ENCODE measurements around the gene SARM1. TPM values are rescaled to one million over a fixed set of nuclear protein-coding genes. Genes with fewer than 3 reads are reported as not detected.

Gene SARM1
- total RNA-seq, 1 experiment from 2014 or later, result 5.1 TPM

DNA sequence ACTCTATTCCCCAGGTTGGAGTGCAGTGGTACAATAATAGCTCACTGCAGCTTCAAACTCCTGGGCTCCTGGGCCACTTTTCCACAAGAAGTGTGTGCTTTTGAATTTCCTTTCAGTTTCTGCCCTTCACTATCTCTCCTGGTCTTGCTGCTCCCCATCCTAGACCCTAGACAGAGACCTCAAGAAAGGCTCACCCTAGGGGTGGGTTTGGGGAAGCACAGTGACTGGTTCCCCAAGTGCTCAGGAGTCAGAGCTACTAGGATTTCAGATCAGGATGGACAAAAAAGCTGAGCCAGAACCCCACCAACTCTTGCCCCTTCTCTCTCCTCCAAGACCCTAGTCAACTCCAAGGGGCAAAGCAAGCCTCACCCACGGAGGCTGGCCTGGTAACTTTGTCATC is 4.9 kb upstream of the SARM1 start:
- Histone ChIP-seq H2AFZ (ENCODE audit: low read length) (no peak overlapping the region), H3K4ac (ENCODE audit: low read depth, low read length) (no peak overlapping the region), H3K27ac (ENCODE audit: insufficient read length, low read depth, low read length) (no peak overlapping the region), H4K91ac (ENCODE audit: insufficient read length, low read depth, low read length) (no peak overlapping the region), H2BK5ac (ENCODE audit: insufficient read length, low read length) (no peak overlapping the region), H3K4me1 (ENCODE audit: insufficient read depth, low read length) (no peaks in the 10 kb centered on the region), H3K14ac (ENCODE audit: insufficient read depth, low read length) (no peak overlapping the region), H3T11ph (ENCODE audit: low read length) (no peak overlapping the region), H3K9me3 (ENCODE audit: control insufficient read depth, low read depth, low read length) (no peaks in the 10 kb centered on the region), H2BK12ac (ENCODE audit: insufficient read length, low read depth, low read length) (no peak overlapping the region), H2BK120ac (ENCODE audit: low read depth, low read length, poor library complexity, severe bottlenecking) (no peak overlapping the region), H3K79me2 (ENCODE audit: insufficient read depth, low read length) (no peaks in the 10 kb centered on the region), H3K56ac (ENCODE audit: insufficient read length, low read depth, low read length) (no peak overlapping the region), H2BK20ac (ENCODE audit: low read depth, low read length, poor library complexity, severe bottlenecking) (no peak overlapping the region), H3K23me2 (ENCODE audit: insufficient read length, low read depth, low read length, poor library complexity, severe bottlenecking) (peaks cover 1% of the 10 kb centered on the region), H3K18ac (ENCODE audit: insufficient read length, low read depth, low read length) (no peak overlapping the region), H2AK5ac (ENCODE audit: insufficient read length, low read length) (no peak overlapping the region), H4K8ac (replicated peaks; ENCODE audit: insufficient read length, low read depth, low read length) (no peak overlapping the region), H2BK15ac (ENCODE audit: low read depth, low read length) (no peak overlapping the region), H4K20me1 (ENCODE audit: control insufficient read depth, insufficient read depth, insufficient read length) (no peaks in the 10 kb centered on the region), H3K79me1 (ENCODE audit: insufficient read depth, low read depth, low read length, poor library complexity, severe bottlenecking) (no peaks in the 10 kb centered on the region), H3K27me3 (ENCODE audit: insufficient read depth, low read length) (no peaks in the 10 kb centered on the region), H3K4me2 (ENCODE audit: insufficient read depth, insufficient read length, low read length) (no peak overlapping the region), H3K9ac (ENCODE audit: extremely low read depth, insufficient read length, low read length) (no peak overlapping the region), H4K5ac (ENCODE audit: insufficient read length, low read depth, low read length) (no peak overlapping the region), H3K23ac (ENCODE audit: insufficient read length, low read depth, low read length) (no peak overlapping the region)
- peak; percentile 45 for TF ChIP-seq CTCF (conservative IDR thresholded peaks at IDR 0.05)
- Mint-ChIP-seq H3K9me3 (no peaks in the 10 kb centered on the region; a peak in 1 of 5 replicates), H3K4me3 (no peak overlapping the region), H3K4me1 (peaks cover 14 to 18% of the 10 kb centered on the region in 2 experiments), H3K36me3 (ENCODE audit: insufficient read depth in 1 of 3, low read depth in 3 of 3) (peaks cover 2 to 6% (median 5%) of the 10 kb centered on the region in 3 experiments; a peak in 5 of 7 replicates), H3K27me3 (ENCODE audit: low read depth) (peaks cover 1% of the 10 kb centered on the region), H3K27ac (no peak overlapping the region)
- DNase-seq, result peak; percentile 34
- no CpG with 5 or more reads among the region's 1 CpG for WGBS (ENCODE audit: extremely low coverage, insufficient read length, low lambda C conversion rate)

Data from H9 (cell line).